ENCODE measurements around the gene TMSB4X. TPM values are rescaled to one million over a fixed set of nuclear protein-coding genes. Genes with fewer than 3 reads are reported as not detected.
A peak's percentile ranks its signal among the peaks of the same experiment; 100 is the strongest.

Gene TMSB4X
- total RNA-seq, 2 donors from 2014 or later: 3,844 to 4,288 TPM

DNA sequence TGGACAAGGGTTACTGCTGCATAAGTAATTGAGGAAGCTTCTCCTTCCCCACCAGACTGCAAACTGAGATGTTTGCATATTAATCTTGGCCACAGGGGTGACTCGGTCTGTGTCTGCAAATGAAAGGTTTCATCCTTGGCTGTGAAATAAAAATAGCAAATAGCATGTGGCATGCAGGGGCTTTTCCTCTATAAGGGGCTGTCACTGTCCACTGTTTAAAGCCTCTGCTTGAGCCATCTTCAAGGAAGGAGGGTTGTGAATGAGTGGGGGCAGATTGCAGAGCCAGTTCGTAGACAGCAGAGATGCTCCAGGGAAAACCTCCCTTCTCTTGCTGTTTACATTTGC is 33.3 kb downstream of the TMSB4X start:
- H3K9ac ChIP-seq (ENCODE audit: low read depth in 2 of 2, low read length in 2 of 2): peak overlapping the region in 1 of 2 donors; percentile 28
- H3K9me3 ChIP-seq: no peaks in the 10 kb centered on the region
- no peak for TF ChIP-seq CTCF (IDR thresholded peaks at IDR 0.05)
- no peak overlapping the region for H3K4me3 ChIP-seq
- intact Hi-C loops (cut with DNase I): no loop called here
- H3K36me3 ChIP-seq: no peaks in the 10 kb centered on the region
- no peak for DNase-seq
- H3K27me3 ChIP-seq: no peaks in the 10 kb centered on the region
- peaks cover 11% of the 10 kb centered on the region for H3K4me1 ChIP-seq
- H3K27ac ChIP-seq: no peak overlapping the region

- no peak for DNase-seq
- H3K9me3 ChIP-seq: no peaks in the 10 kb centered on the region
- no peak overlapping the region for H3K27ac ChIP-seq
- H3K4me3 ChIP-seq: no peak overlapping the region
- intact Hi-C loops (cut with DNase I): no loop called here
- H3K9ac ChIP-seq (ENCODE audit: low read depth in 2 of 2, low read length in 2 of 2): no peak overlapping the region
- H3K36me3 ChIP-seq: no peaks in the 10 kb centered on the region
- no peaks in the 10 kb centered on the region for H3K27me3 ChIP-seq
- peaks cover 11% of the 10 kb centered on the region for H3K4me1 ChIP-seq
- no peak for TF ChIP-seq CTCF (IDR thresholded peaks at IDR 0.05)
Observed at GRCh38 chrX:13008851-13009250, 33.9 kb downstream of the TMSB4X start.

DNA sequence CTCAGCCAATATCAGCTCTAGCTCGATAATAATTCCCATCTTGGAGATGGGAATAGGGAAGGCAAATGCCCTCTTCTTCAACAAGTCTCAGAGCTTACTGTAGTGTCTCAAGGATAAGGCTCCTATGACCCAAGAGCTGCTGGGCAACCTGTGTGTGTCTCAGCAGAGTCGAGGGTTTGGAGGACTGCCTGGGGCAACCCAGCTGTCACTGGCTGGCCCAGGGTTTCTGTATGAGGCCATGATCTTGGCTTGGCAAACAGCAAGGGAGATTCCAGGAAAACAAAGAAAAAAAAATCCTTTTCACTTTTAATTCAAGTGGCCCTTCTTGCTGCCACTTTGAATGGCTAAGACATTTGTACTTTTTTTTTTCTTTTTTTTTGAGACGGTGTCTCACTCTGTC is 34.4 kb downstream of the TMSB4X start:
- no peak for DNase-seq
- intact Hi-C loops (cut with DNase I): no loop called here
- Histone ChIP-seq H3K9me3 (no peaks in the 10 kb centered on the region), H3K4me3 (no peak overlapping the region), H3K9ac (ENCODE audit: low read depth in 2 of 2, low read length in 2 of 2) (no peak overlapping the region), H3K36me3 (no peaks in the 10 kb centered on the region), H3K27ac (no peak overlapping the region), H3K27me3 (no peaks in the 10 kb centered on the region), H3K4me1 (peaks cover 11% of the 10 kb centered on the region)
- TF ChIP-seq CTCF (IDR thresholded peaks at IDR 0.05): no peak

- intact Hi-C loops (cut with DNase I): no loop called here
- no peaks in the 10 kb centered on the region for H3K9me3 ChIP-seq
- no peaks in the 10 kb centered on the region for H3K27me3 ChIP-seq
- H3K27ac ChIP-seq: no peak overlapping the region
- DNase-seq: no peak
- no peaks in the 10 kb centered on the region for H3K36me3 ChIP-seq
- no peak overlapping the region for H3K9ac ChIP-seq (ENCODE audit: low read depth in 2 of 2, low read length in 2 of 2)
- TF ChIP-seq CTCF (IDR thresholded peaks at IDR 0.05): no peak
- H3K4me1 ChIP-seq: peaks cover 11% of the 10 kb centered on the region
- no peak overlapping the region for H3K4me3 ChIP-seq
Observed at GRCh38 chrX:13009844-13010243, 34.9 kb downstream of the TMSB4X start.

DNA sequence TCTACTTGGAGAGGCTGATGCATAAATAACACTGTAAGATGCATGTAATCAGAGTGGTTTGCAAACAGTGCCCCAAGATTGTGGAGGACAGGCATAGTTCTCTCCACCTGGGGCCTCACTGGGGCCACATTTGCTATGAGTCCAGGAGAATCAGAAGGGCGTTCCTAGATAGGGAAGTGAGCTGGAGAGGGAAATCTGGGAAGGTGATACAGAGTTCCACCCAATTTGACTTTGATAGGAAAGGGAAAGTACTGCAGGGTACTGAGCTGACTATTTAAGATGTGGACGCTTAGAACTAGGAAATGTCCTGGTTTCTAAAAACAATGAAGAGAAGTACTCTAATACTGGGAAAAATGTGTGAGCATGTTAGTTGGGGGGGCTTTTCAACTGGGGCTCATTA is 35.6 kb downstream of the TMSB4X start:
- Histone ChIP-seq H3K9ac (ENCODE audit: low read depth in 2 of 2, low read length in 2 of 2) (no peak overlapping the region), H3K27me3 (no peaks in the 10 kb centered on the region), H3K4me3 (no peak overlapping the region), H3K9me3 (no peaks in the 10 kb centered on the region), H3K27ac (no peak overlapping the region), H3K4me1 (peaks cover 11% of the 10 kb centered on the region), H3K36me3 (no peaks in the 10 kb centered on the region)
- no peak for TF ChIP-seq CTCF (IDR thresholded peaks at IDR 0.05)
- intact Hi-C loops (cut with DNase I): no loop called here
- no peak for DNase-seq

Data from colonic mucosa (tissue), 4 donors.